Upper lobe of left lung (tissue), 6 donors: ENCODE results near the gene SELENOI. TPM values are rescaled to one million over a fixed set of nuclear protein-coding genes. Genes with fewer than 3 reads are reported as not detected.

ENCODE experiments used
- ATAC-seq, 2 donors: fragments of 200-7000 bp; cut with Tn5 transposase; one replicate each; pipeline ENCODE4 v1.9.1; 2022; ENCODE audit warnings: mild to moderate bottlenecking in 2 of 2, moderate library complexity in 2 of 2; ENCODE audit not compliant: low FRiP score in 2 of 2
- DNase-seq, 2 donors: peaks; one replicate each; pipeline ENCODE4 v3.0.0-alpha.2; 2019 to 2020
- H3K27ac ChIP-seq, 4 donors: fragments of 200-600 bp; sonication (generic); one replicate each; pipeline ENCODE4 v1.5.1; 2016 to 2019
- H3K27me3 ChIP-seq, 4 donors: fragments of 200-600 bp; sonication (generic); one replicate each; pipeline ENCODE4 v1.5.1; 2017 to 2019
- H3K36me3 ChIP-seq, 4 donors: fragments of 200-600 bp; sonication (generic); one replicate each; pipeline ENCODE4 v1.5.1; 2016 to 2019
- H3K4me1 ChIP-seq, 4 donors: fragments of 200-600 bp; sonication (generic); one replicate each; pipeline ENCODE4 v1.5.1; 2018 to 2019
- H3K4me3 ChIP-seq, 4 donors: fragments of 200-600 bp; sonication (generic); one replicate each; pipeline ENCODE4 v1.5.1; 2017 to 2019; ENCODE audit warnings: mild to moderate bottlenecking in 2 of 4, moderate library complexity in 1 of 4
- H3K9me3 ChIP-seq, 4 donors: fragments of 200-600 bp; sonication (generic); one replicate each; pipeline ENCODE4 v1.5.1; 2018 to 2019
- EP300 ChIP-seq, 4 donors: sonication (generic); formaldehyde crosslinking; IDR thresholded peaks; one replicate each; pipeline ENCODE4 v1.5.1; 2017; ENCODE audit warnings: antibody characterized with exemption in 4 of 4, control low read depth in 2 of 4
- POLR2A ChIP-seq, 4 donors: fragments of 450-650 bp; IDR thresholded peaks; one replicate each; pipeline ENCODE4 v1.5.1; 2016 to 2017; ENCODE audit warnings: antibody characterized with exemption in 4 of 4, mild to moderate bottlenecking in 2 of 4
- POLR2AphosphoS5 ChIP-seq, 2 donors: sonication (generic); formaldehyde crosslinking; IDR thresholded peaks; one replicate each; pipeline ENCODE4 v1.5.1; 2017; ENCODE audit warnings: antibody characterized with exemption in 2 of 2
- WGBS, 2 donors: methylation state at CpG; one replicate each; pipeline ENCODE4 v1.1.5; 2017 to 2018; 5-methylcytosine and 5-hydroxymethylcytosine counted together
- total RNA-seq, 6 donors: library from RNA; depleted of rRNA in 4 of 6; stranded (reverse); fragments of >200 nt in 4 of 6; gene quantifications; one replicate each; pipeline versions ENCODE4 v1.1.0 to v1.2.1, GENCODE V29; 2016 to 2021
- TF ChIP-seq, protein P1 (sequence below), 6 experiments: fragments of 450-650 bp in 4 of 6; fragments of 200-600 bp in 2 of 6; sonication (generic) in 2 of 6; IDR thresholded peaks; one replicate each; pipeline ENCODE4 v1.5.1; 2016 to 2019; ENCODE audit warnings: antibody characterized with exemption in 6 of 6
- donor health status: DM: no; HTN: no; CAD: no; lungs with moderate emphysema.
- donor health status: DM: no; HTN: yes; CAD: no; lungs with severe emphysema.

SELENOI gene
- total RNA-seq, 6 donors from 2014 or later: 6.8 to 21.6 (median 17.2) TPM

GRCh38 chr2:26400723-26401122, 54.8 kb downstream of the SELENOI start:
- no peak for DNase-seq
- H3K27ac ChIP-seq: no peak overlapping the region
- H3K36me3 ChIP-seq: no peaks in the 10 kb centered on the region
- no peaks in the 10 kb centered on the region for H3K9me3 ChIP-seq
- no peak overlapping the region for H3K4me3 ChIP-seq
- peaks cover 6 to 8% (median 8%) of the 10 kb centered on the region in 4 donors for H3K4me1 ChIP-seq
- peaks cover 0 to 6% (median 3%) of the 10 kb centered on the region in 4 donors for H3K27me3 ChIP-seq
- WGBS, 2 donors: 36 to 82% methylated on average over 1 to 5 of the region's 5 CpGs
- ATAC-seq: no peak
- TF ChIP-seq, protein P1, sequence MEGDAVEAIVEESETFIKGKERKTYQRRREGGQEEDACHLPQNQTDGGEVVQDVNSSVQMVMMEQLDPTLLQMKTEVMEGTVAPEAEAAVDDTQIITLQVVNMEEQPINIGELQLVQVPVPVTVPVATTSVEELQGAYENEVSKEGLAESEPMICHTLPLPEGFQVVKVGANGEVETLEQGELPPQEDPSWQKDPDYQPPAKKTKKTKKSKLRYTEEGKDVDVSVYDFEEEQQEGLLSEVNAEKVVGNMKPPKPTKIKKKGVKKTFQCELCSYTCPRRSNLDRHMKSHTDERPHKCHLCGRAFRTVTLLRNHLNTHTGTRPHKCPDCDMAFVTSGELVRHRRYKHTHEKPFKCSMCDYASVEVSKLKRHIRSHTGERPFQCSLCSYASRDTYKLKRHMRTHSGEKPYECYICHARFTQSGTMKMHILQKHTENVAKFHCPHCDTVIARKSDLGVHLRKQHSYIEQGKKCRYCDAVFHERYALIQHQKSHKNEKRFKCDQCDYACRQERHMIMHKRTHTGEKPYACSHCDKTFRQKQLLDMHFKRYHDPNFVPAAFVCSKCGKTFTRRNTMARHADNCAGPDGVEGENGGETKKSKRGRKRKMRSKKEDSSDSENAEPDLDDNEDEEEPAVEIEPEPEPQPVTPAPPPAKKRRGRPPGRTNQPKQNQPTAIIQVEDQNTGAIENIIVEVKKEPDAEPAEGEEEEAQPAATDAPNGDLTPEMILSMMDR (IDR thresholded peaks at IDR 0.05): no peak
- TF ChIP-seq POLR2A (IDR thresholded peaks at IDR 0.05) (no peak), POLR2AphosphoS5 (IDR thresholded peaks at IDR 0.05) (no peak), EP300 (IDR thresholded peaks at IDR 0.05) (no peak)

DNA sequence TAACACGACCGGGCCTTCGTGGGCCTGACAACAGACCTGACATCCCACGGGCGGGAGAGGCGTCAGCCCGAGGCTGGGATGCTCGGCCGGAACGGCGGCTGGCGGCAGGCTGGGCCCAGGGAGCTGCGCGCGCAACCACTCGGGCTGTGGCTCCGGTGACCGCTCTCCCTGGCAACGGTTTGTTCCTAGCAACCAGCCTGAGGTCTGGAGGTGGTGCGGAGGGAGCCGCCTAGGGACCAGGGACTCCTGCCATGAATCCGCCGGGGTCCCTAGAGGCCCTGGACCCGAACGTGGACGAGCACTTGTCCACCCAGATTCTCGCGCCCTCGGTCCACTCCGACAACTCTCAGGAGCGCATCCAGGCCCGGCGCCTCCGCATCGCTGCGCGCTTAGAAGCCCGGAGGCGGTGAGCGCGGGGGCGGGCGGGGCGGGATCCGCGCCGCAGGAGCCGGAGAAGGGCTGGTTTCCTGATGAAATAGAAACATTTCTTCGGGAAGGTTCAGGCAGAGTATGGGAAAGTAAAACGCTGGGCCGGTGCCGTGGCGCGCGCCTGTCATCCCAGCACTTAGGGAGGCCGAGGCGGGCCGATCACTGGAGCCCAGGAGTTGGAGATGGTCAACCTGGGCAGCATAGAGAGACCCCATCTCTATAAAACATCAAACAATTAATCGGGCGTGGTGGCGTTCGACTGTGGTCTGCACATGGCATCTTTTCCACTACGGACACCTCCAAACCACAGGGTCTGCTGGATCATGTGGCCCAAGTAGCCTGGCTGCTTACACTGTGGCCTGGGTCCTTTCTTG, 56.0 kb downstream of the SELENOI start, which contains the start of gene DRC1:
TSS of gene DRC1 (plus strand) at position 182 of the 803 bp plus-strand sequence. CDS start at position 252, 70 bp downstream.
- H3K27ac ChIP-seq: no peak within 1 kb of the TSS
- WGBS, 2 donors: 33 to 34% methylated on average over 11 to 35 of the region's 63 CpGs
- no peaks in the 10 kb centered on the region for H3K36me3 ChIP-seq
- H3K9me3 ChIP-seq: no peaks in the 10 kb centered on the region
- no peak for TF ChIP-seq EP300 (IDR thresholded peaks at IDR 0.05)
- no peak for TF ChIP-seq POLR2AphosphoS5 (IDR thresholded peaks at IDR 0.05)
- TF ChIP-seq POLR2A (IDR thresholded peaks at IDR 0.05): peak in 1 of 4 donors; percentile 12
- TF ChIP-seq, protein P1 (IDR thresholded peaks at IDR 0.05): no peak
- H3K4me1 ChIP-seq: peaks cover 6 to 8% (median 8%) of the 10 kb centered on the region in 4 donors
- peaks cover 0 to 6% (median 3%) of the 10 kb centered on the region in 4 donors for H3K27me3 ChIP-seq
- DNase-seq (peak; percentile 30 to 91), ATAC-seq (peak in 1 of 2 donors; percentile 68)
- H3K4me3 ChIP-seq: peak within 1 kb of the TSS in 3 of 4 donors; percentile 8 to 34 (median 12)

DNA sequence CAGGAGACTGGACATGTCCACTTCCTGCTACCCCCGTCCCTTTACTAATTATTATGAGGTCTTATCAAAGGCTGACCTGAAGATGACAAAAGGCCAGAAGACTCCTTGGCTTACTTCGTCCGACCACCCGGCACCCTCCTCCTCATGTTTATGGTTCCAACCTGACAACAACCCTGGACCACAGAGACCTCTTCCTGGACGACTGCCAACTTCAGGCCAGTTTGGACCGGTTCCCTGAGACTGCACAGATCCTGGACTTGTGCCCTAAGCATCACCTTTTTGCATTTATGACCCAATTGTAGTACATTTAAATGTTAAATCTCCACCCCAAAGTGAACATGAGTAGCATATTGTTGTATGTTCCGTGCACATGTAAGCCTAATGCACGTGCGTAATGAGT, 61.6 kb downstream of the SELENOI start:
- H3K4me3 ChIP-seq: no peak overlapping the region
- no peak for ATAC-seq
- DNase-seq: no peak
- H3K4me1 ChIP-seq: no peaks in the 10 kb centered on the region
- H3K27me3 ChIP-seq: no peaks in the 10 kb centered on the region
- no peaks in the 10 kb centered on the region for H3K9me3 ChIP-seq
- H3K27ac ChIP-seq: no peak overlapping the region
- H3K36me3 ChIP-seq: no peaks in the 10 kb centered on the region
- WGBS, 2 donors: 73% methylated on average over 9 of the region's 9 CpGs
- TF ChIP-seq, protein P1 (IDR thresholded peaks at IDR 0.05): no peak

DNA sequence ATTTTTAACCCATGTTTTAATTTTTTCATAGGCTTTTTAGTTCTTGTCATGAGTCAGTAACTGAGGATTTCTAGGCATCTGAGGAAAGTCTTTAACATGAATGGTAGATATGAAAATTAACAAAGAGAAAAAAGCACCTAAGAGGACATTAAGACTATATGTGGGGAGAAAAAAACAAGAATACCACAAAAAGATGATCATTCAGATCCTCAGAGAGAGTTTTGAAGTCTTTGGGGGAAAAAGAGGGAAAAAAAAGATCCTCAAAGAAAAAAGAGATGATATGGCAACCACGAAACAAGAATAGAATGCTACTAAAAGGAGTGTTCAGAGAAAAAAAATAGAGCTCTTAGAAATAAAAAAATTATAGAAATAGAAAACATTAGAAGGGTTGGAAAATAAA, 63.8 kb downstream of the SELENOI start:
- no peaks in the 10 kb centered on the region for H3K36me3 ChIP-seq
- no peak overlapping the region for H3K4me3 ChIP-seq
- TF ChIP-seq POLR2AphosphoS5 (IDR thresholded peaks at IDR 0.05) (no peak), EP300 (IDR thresholded peaks at IDR 0.05) (no peak), POLR2A (IDR thresholded peaks at IDR 0.05) (no peak)
- TF ChIP-seq, protein P1 (IDR thresholded peaks at IDR 0.05): no peak
- no peak overlapping the region for H3K27ac ChIP-seq
- H3K4me1 ChIP-seq: no peaks in the 10 kb centered on the region
- no peaks in the 10 kb centered on the region for H3K27me3 ChIP-seq
- 88 to 89% methylated on average over 1 of the region's 1 CpG for WGBS, 2 donors
- DNase-seq: no peak
- H3K9me3 ChIP-seq: no peaks in the 10 kb centered on the region
- no peak for ATAC-seq
